GM12892 (cell line): ENCODE results near the gene ELL2.
"Not testable (repeated sequence)": the region's sequence is repeated elsewhere in the genome, so short reads cannot be mapped to it uniquely, and the experiment has no call there.

Experiments
- POLR2A ChIP-seq: IDR thresholded peaks from 2 replicates; pipeline ENCODE4 v1.6.1; 2011; ENCODE audit warnings: low read depth, low read length, control low read depth
- POLR2AphosphoS5 ChIP-seq: IDR thresholded peaks from 2 replicates; pipeline ENCODE4 v1.6.1; 2011; ENCODE audit warnings: low read depth, low read length, control low read depth

- TF ChIP-seq POLR2A, POLR2AphosphoS5: not testable (repeated sequence)
Measured at GRCh38 chr5:95869173-95869855, 92.3 kb downstream of the ELL2 start.
